ENCODE results near the gene TMEM266.

DNA sequence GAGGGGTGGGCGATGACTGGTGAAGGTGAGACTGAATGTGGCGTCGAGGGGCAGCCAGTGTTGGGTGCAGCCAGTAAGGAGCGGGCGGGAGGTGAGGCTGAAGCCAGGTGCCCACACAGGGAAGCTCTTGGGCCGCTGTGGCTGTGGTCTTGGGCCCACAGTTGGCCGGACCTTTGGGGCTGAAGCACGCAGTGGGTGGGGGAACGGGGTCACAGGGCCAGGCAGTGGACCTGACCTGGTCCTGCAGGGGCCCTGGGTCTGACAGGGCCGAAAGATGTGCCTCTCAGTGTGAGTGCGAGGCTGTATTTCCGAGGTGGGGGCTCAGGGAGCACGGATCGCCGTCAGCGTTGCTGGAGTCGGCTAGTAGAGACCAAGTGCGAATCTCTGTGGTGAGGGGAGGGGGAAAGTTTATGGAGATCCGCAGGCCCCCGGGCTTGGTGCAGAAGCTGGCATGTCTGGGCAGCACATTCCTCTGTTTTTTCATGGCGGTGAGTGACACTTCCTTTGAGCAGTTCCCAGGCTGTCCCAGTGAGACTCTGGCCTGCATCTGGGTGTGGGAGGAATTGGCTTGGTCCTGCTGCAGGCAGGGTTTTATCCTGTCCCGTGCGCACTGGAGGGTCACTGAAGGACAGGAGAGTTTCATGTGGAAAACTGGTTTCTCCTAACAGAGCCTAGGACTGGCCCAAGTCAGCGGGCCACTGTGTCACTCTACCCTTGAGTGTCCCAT, 100.8 kb downstream of the TMEM266 start:
- TF ChIP-seq, protein P1, sequence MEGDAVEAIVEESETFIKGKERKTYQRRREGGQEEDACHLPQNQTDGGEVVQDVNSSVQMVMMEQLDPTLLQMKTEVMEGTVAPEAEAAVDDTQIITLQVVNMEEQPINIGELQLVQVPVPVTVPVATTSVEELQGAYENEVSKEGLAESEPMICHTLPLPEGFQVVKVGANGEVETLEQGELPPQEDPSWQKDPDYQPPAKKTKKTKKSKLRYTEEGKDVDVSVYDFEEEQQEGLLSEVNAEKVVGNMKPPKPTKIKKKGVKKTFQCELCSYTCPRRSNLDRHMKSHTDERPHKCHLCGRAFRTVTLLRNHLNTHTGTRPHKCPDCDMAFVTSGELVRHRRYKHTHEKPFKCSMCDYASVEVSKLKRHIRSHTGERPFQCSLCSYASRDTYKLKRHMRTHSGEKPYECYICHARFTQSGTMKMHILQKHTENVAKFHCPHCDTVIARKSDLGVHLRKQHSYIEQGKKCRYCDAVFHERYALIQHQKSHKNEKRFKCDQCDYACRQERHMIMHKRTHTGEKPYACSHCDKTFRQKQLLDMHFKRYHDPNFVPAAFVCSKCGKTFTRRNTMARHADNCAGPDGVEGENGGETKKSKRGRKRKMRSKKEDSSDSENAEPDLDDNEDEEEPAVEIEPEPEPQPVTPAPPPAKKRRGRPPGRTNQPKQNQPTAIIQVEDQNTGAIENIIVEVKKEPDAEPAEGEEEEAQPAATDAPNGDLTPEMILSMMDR (IDR thresholded peaks at IDR 0.05): no peak
- no peak for TF ChIP-seq ZFX (IDR thresholded peaks at IDR 0.05; ENCODE audit: borderline replicate concordance)

Measured in 22Rv1 (cell line).